IMR-90 (cell line): ENCODE data around the gene RASA1. TPM values are rescaled to one million over a fixed set of nuclear protein-coding genes. Genes with fewer than 3 reads are reported as not detected.

Experiments used
- ATAC-seq: fragments of 200-7000 bp; cut with Tn5 transposase; 2 replicates; pipeline ENCODE4 v1.9.1; 2020; ENCODE audit warnings: low read depth, mild to moderate bottlenecking, moderate library complexity
- BruUV-seq: library from RNA; stranded (reverse); fragments of 400-500 nt; replicated peaks from 2 replicates; lab custom pipeline; 2021; lab: Mats Ljungman, UMichigan
- CTCF ChIA-PET: fragments of 300-600 bp; formaldehyde crosslinking; extraction: SDS; loops from one replicate; lab custom pipeline; 2021; ENCODE audit warnings: antibody characterized with exemption; lab: Yijun Ruan, JAX
- POLR2A ChIA-PET: fragments of 300-600 bp; sonication (Branson Sonifier 250); formaldehyde crosslinking; loops from one replicate; lab custom pipeline; 2022; ENCODE audit warnings: antibody characterized with exemption; ENCODE audit not compliant: unreplicated experiment; lab: Charles Lee
- DNase-seq: peaks from one replicate; pipeline ENCODE4 v3.0.0; 2013
- H2AFZ ChIP-seq: replicated peaks from 2 replicates; pipeline ENCODE3; 2013; ENCODE audit warnings: low read length, mild to moderate bottlenecking; ENCODE audit not compliant: poor library complexity
- H2AK5ac ChIP-seq: 2 replicates; pipeline ENCODE4 v1.6.1; 2013; ENCODE audit warnings: low read depth, low read length, inconsistent platforms
- H2AK9ac ChIP-seq: replicated peaks from 2 replicates; pipeline ENCODE3; 2013; ENCODE audit warnings: mild to moderate bottlenecking, low read depth, low read length, moderate library complexity; ENCODE audit not compliant: poor library complexity
- H2BK120ac ChIP-seq: 2 replicates; pipeline ENCODE4 v1.6.1; 2013; ENCODE audit warnings: low read depth, low read length, inconsistent platforms
- H2BK15ac ChIP-seq: 3 replicates; pipeline ENCODE4 v1.6.1; 2013; ENCODE audit warnings: low read depth, low read length, inconsistent platforms
- H2BK20ac ChIP-seq: 2 replicates; pipeline ENCODE4 v1.6.1; 2013; ENCODE audit warnings: low read depth, mild to moderate bottlenecking, inconsistent platforms, low read length, moderate library complexity
- H2BK5ac ChIP-seq: 2 replicates; pipeline ENCODE4 v1.6.1; 2013; ENCODE audit warnings: mild to moderate bottlenecking, low read depth, low read length, inconsistent platforms; ENCODE audit not compliant: poor library complexity, severe bottlenecking
- H3K14ac ChIP-seq: replicated peaks from 2 replicates; pipeline ENCODE4 v1.6.1; 2013; ENCODE audit warnings: low read depth, low read length, inconsistent platforms
- H3K18ac ChIP-seq: 2 replicates; pipeline ENCODE4 v1.6.1; 2013; ENCODE audit warnings: low read depth, low read length, control low read depth
- H3K23ac ChIP-seq: 2 replicates; pipeline ENCODE4 v1.6.1; 2013; ENCODE audit warnings: low read depth, low read length, inconsistent platforms
- H3K27ac ChIP-seq: 2 replicates; pipeline ENCODE4 v1.5.1; 2013; ENCODE audit warnings: mild to moderate bottlenecking, control low read depth, low read length; ENCODE audit not compliant: insufficient read depth
- H3K27me3 ChIP-seq: 2 replicates; pipeline ENCODE4 v1.6.1; 2013; ENCODE audit warnings: low read length; ENCODE audit not compliant: control insufficient read depth, insufficient read depth
- H3K36me3 ChIP-seq: 2 replicates; pipeline ENCODE4 v1.6.1; 2013; ENCODE audit warnings: low read length, mixed read lengths; ENCODE audit not compliant: control insufficient read depth, insufficient read depth
- H3K4ac ChIP-seq: 2 replicates; pipeline ENCODE4 v1.6.1; 2013; ENCODE audit warnings: low read depth, low read length, inconsistent platforms
- H3K4me1 ChIP-seq: 2 replicates; pipeline ENCODE4 v1.6.1; 2013; ENCODE audit warnings: low read length, mixed read lengths; ENCODE audit not compliant: control insufficient read depth, insufficient read depth
- H3K4me2 ChIP-seq: 2 replicates; pipeline ENCODE4 v1.6.1; 2013; ENCODE audit warnings: low read depth, mild to moderate bottlenecking, control low read depth, low read length, moderate library complexity
- H3K4me3 ChIP-seq: 2 replicates; pipeline ENCODE4 v1.5.1; 2013; ENCODE audit warnings: low read depth, mild to moderate bottlenecking, control low read depth, low read length, moderate library complexity; ENCODE audit not compliant: insufficient read depth
- H3K56ac ChIP-seq: 2 replicates; pipeline ENCODE4 v1.6.1; 2013; ENCODE audit warnings: low read length, inconsistent platforms; ENCODE audit not compliant: insufficient read depth; ENCODE audit errors: extremely low read depth
- H3K79me1 ChIP-seq, 2 experiments: 2 replicates each; pipeline ENCODE4 v1.6.1; 2013; ENCODE audit warnings: low read length in 2 of 2, inconsistent platforms in 1 of 2, low read depth in 1 of 2
- H3K9ac ChIP-seq: 2 replicates; pipeline ENCODE4 v1.6.1; 2013; ENCODE audit warnings: low read depth, low read length, control low read depth
- H3K9me1 ChIP-seq: 2 replicates; pipeline ENCODE4 v1.6.1; 2013; ENCODE audit warnings: low read length, inconsistent platforms; ENCODE audit not compliant: insufficient read depth
- H3K9me3 ChIP-seq: 2 replicates; pipeline ENCODE4 v1.6.1; 2013; ENCODE audit warnings: low read length; ENCODE audit not compliant: control insufficient read depth, insufficient read depth
- H4K20me1 ChIP-seq: 2 replicates; pipeline ENCODE4 v1.6.1; 2013; ENCODE audit warnings: low read length, inconsistent platforms; ENCODE audit not compliant: insufficient read depth
- H4K5ac ChIP-seq: 2 replicates; pipeline ENCODE4 v1.6.1; 2013; ENCODE audit warnings: mild to moderate bottlenecking, low read depth, low read length, control low read depth
- H4K8ac ChIP-seq, 2 experiments: 2 replicates each; pipeline ENCODE4 v1.6.1; 2013; ENCODE audit warnings: low read depth in 2 of 2, low read length in 2 of 2, control low read depth in 1 of 2, inconsistent platforms in 1 of 2
- H4K91ac ChIP-seq: 2 replicates; pipeline ENCODE4 v1.6.1; 2013; ENCODE audit warnings: low read depth, low read length, inconsistent platforms; ENCODE audit not compliant: insufficient read depth
- MAZ ChIP-seq: IDR thresholded peaks from 2 replicates; pipeline ENCODE4 v1.6.1; 2012; ENCODE audit warnings: low read depth, mild to moderate bottlenecking, low read length, improper control_type of control experiment, moderate library complexity, borderline replicate concordance
- RCOR1 ChIP-seq: IDR thresholded peaks from 2 replicates; pipeline ENCODE4 v1.6.1; 2012; ENCODE audit warnings: mild to moderate bottlenecking, low read length, improper control_type of control experiment; ENCODE audit not compliant: insufficient replicate concordance
- WGBS, 2 experiments: methylation state at CpG; one replicate each; pipeline versions ENCODE4 v1.1.5 to v1.1.7; 2013; ENCODE audit warnings: missing lambda C conversion rate in 2 of 2; ENCODE audit not compliant: insufficient read length in 1 of 2; ENCODE audit errors: extremely low coverage in 2 of 2; 5-methylcytosine and 5-hydroxymethylcytosine counted together
- dilution Hi-C: fragments of 300-500 bp; cut with HindIII; formaldehyde crosslinking; loops from one replicate; pipeline ENCODE4 v1.14.3; 2018; ENCODE audit warnings: low sequenced_read_pairs; ENCODE audit not compliant: unreplicated experiment
- in situ Hi-C: fragments of 300-500 bp; cut with MboI; formaldehyde crosslinking; loops from 3 replicates; pipeline ENCODE4 v1.14.3; 2019; ENCODE audit warnings: low sequenced_read_pairs, inconsistent platforms, mixed read lengths
- intact Hi-C: fragments of 100-400 bp; cut with micrococcal nuclease; formaldehyde crosslinking; loops from 2 replicates; pipeline ENCODE4 v1.10.0; 2022
- polyA plus RNA-seq, 3 experiments: library from polyadenylated mRNA; depleted of rRNA; stranded (reverse); fragments of >200 nt; gene quantifications; 2 replicates each; pipeline ENCODE4 v1.2.3, GENCODE V29; 2012; ENCODE audit warnings: low replicate concordance in 1 of 3
- total RNA-seq: library from RNA; depleted of rRNA; stranded (reverse); fragments of >200 nt; gene quantifications from 2 replicates; pipeline ENCODE4 v1.2.3, GENCODE V29; 2012

The RASA1 gene
- total and polyA plus RNA-seq, 2 of the 4 experiments (the other 2 are of a cell fraction): 37.6 to 45.7 TPM

DNA sequence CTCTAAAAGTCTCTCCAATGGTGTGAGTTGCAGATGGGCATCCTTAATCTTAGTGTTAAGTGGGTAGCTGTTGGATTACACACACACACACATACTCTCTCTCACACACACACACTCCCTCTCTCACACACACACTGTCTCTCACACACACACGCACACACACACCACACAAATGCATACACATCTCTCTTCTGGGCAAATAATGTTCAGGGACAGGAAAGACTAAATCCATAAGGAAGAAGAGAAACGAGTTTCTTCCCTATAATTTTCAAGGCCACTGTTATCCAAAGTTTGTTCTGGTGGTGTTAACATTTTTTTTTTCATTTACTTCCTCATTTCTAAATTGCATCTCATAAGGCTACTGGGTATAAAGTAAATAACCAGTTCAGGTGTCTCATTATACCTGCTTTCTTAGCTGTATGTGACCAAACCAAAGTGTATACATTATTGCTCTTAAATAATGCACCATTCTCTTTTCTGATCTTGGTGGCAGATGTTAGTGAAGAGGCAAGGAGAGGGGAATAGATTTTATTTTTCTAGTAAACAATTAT is 167.5 kb downstream of the RASA1 start:
- H3K79me1 ChIP-seq: no peaks in the 10 kb centered on the region
- H3K4me2 ChIP-seq: no peak overlapping the region
- H3K9ac ChIP-seq: no peak overlapping the region
- ATAC-seq (no peak), DNase-seq (no peak)
- no peak overlapping the region for H4K8ac ChIP-seq
- H2AK9ac ChIP-seq: no peak overlapping the region
- intact Hi-C loops (no loop called here), in situ Hi-C loops (no loop called here), dilution Hi-C loops (no loop called here)
- no peak overlapping the region for H3K18ac ChIP-seq
- no peaks in the 10 kb centered on the region for H3K36me3 ChIP-seq
- POLR2A ChIA-PET: no interaction called here
- WGBS, 2 experiments: no CpG with 5 or more reads among the region's 2 CpGs
- no peaks in the 10 kb centered on the region for H4K20me1 ChIP-seq
- no peak overlapping the region for H2BK120ac ChIP-seq
- peak overlapping the region; percentile 45 for H2BK5ac ChIP-seq
- H3K9me1 ChIP-seq: no peaks in the 10 kb centered on the region
- TF ChIP-seq RCOR1: no peak
- TF ChIP-seq MAZ: no peak
- no peak overlapping the region for H3K23ac ChIP-seq
- CTCF ChIA-PET: no interaction called here
- no peak overlapping the region for H3K14ac ChIP-seq
- no peak overlapping the region for H3K4me3 ChIP-seq
- no peak overlapping the region for H3K4ac ChIP-seq
- no TSS peak for BruUV-seq
- H3K56ac ChIP-seq: no peak overlapping the region
- H2BK20ac ChIP-seq: no peak overlapping the region
- no peak overlapping the region for H4K5ac ChIP-seq
- no peak overlapping the region for H2BK15ac ChIP-seq
- H4K91ac ChIP-seq: no peak overlapping the region
- no peak overlapping the region for H2AFZ ChIP-seq
- no peak overlapping the region for H2AK5ac ChIP-seq
- H3K9me3 ChIP-seq: no peaks in the 10 kb centered on the region
- no peak overlapping the region for H3K27ac ChIP-seq
- H3K4me1 ChIP-seq: no peaks in the 10 kb centered on the region
- H3K27me3 ChIP-seq: no peaks in the 10 kb centered on the region
